Measurements from ENCODE around the gene EFEMP2. TPM values are rescaled to one million over a fixed set of nuclear protein-coding genes. Genes with fewer than 3 reads are reported as not detected.

Gene EFEMP2
- total RNA-seq, 1 experiment from 2014 or later = 4.5 TPM

DNA sequence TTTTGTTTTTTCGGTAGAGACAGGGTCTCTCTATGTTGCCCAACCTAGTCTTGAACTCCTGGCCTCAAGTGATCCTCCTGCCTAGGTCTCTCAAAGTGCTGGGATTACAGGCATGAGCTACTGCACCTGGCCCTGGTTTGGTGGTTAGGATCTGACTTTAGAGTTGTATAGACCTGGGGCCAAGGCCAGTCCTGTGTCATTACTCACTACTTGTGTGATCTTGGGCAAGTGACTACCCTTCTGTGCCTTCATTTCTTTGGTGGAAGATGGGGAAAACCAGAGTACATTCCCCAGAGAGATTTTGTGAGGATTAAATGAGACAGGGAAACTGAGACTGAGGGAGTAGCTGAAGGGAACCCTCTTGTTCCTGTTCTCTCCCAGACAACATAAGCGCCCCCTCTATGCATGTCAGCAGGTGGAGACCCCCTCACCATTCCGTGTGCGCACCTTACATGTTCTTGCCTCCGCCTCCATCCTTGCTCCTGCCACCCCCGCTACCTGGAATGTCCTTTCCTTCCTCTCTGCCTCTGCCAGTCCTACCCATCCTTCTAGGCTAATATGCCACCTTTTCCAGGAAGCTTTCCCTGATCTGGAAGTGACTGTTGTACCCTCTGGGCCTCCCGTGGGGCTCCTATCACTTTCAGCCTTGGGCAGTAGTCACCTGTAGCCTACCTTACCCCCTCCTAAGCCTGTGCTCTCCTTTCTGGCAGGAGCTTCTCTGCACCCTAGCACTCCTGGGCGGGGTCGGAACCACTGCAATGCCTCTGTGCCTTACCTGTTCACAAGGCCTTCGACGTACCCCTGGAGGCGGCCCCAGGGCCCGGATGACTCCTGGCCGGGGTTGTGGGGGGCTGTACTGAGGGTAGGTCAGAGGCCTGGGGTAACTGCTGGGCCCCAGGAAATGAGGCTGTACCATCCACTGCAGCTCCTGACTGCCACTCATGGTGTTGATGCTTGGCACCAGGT is 23.7 kb upstream of the EFEMP2 start:
- DNase-seq (peak; percentile 21), ATAC-seq (no peak)
- H2AFZ ChIP-seq (ENCODE audit: low read length) = no peak overlapping the region
- peak overlapping the region; percentile 96 for H3K27ac ChIP-seq (ENCODE audit: low read length)
- H3K9me3 ChIP-seq (ENCODE audit: low read length) = no peaks in the 10 kb centered on the region
- H3K36me3 ChIP-seq (ENCODE audit: low read depth, low read length) = peaks cover 64% of the 10 kb centered on the region
- peak overlapping the region; percentile 78 for H3K4me3 ChIP-seq (ENCODE audit: low read length)
- ChIA-PET POLR2A (ENCODE audit: unreplicated experiment) (interaction anchor here (0.5 to 0.8 kb wide), 3 partner anchors 15 to 83 kb away, joined by 3 read pairs; no protein-coding TSS in a partner anchor), CTCF (interaction anchor here (0.8 kb wide), 1 partner anchor 16 kb away, joined by 3 read pairs; no protein-coding TSS in a partner anchor)
- peak overlapping the region; percentile 96 for H3K4me2 ChIP-seq (ENCODE audit: low read length)
- peaks cover 64% of the 10 kb centered on the region for H4K20me1 ChIP-seq (ENCODE audit: low read length)
- H3K79me2 ChIP-seq (ENCODE audit: low read length) = peaks cover 77% of the 10 kb centered on the region
- peak overlapping the region; percentile 98 for H3K9ac ChIP-seq (ENCODE audit: low read length)
- TF ChIP-seq, protein P1, sequence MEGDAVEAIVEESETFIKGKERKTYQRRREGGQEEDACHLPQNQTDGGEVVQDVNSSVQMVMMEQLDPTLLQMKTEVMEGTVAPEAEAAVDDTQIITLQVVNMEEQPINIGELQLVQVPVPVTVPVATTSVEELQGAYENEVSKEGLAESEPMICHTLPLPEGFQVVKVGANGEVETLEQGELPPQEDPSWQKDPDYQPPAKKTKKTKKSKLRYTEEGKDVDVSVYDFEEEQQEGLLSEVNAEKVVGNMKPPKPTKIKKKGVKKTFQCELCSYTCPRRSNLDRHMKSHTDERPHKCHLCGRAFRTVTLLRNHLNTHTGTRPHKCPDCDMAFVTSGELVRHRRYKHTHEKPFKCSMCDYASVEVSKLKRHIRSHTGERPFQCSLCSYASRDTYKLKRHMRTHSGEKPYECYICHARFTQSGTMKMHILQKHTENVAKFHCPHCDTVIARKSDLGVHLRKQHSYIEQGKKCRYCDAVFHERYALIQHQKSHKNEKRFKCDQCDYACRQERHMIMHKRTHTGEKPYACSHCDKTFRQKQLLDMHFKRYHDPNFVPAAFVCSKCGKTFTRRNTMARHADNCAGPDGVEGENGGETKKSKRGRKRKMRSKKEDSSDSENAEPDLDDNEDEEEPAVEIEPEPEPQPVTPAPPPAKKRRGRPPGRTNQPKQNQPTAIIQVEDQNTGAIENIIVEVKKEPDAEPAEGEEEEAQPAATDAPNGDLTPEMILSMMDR (conservative IDR thresholded peaks at IDR 0.05; ENCODE audit: low read depth, low read length) = no peak
- TF ChIP-seq EZH2 (IDR thresholded peaks at IDR 0.05; ENCODE audit: low read length, unreplicated experiment) (no peak), EZH2phosphoT487 (IDR thresholded peaks at IDR 0.05; ENCODE audit: borderline replicate concordance, low read length) (no peak)
- H3K4me1 ChIP-seq (ENCODE audit: insufficient read depth, low read length) = peaks cover 38% of the 10 kb centered on the region
- H3K9me2 ChIP-seq (replicated peaks; ENCODE audit: low read length) = no peaks in the 10 kb centered on the region
- intact Hi-C loops (cut with micrococcal nuclease) = loop anchor here (2.0 kb wide), 1 partner anchor 16 kb away; no protein-coding TSS in a partner anchor
- BruUV-seq (replicated peaks) = no TSS peak
- H3K27me3 ChIP-seq (ENCODE audit: low read length) = no peaks in the 10 kb centered on the region
- H3F3A ChIP-seq (ENCODE audit: low read length, unreplicated experiment) = peaks cover 57% of the 10 kb centered on the region

DNA sequence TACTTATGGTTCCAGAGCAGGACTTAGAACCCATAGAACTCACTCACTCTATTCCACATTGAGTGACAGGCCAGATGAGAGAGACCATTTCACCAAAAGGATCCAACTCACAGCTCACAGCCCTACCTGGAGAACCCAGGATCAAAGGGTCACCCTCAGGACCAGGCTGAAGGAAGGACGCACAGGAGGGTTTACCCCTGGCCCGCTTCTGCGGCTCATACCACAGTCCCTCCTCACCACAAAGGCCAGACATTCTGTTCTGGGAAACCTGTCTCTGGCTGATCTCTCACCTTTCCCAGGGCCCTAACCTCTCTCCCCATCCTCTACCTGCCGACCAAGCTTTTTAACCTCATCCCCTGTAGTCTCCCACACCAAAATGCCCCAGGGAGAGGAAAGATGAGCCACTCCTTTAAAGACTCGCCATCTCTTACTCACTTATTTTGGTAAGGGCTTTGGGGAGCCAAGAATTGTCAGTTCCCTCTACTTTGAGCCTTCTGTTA is 22.9 kb upstream of the EFEMP2 start:
- peak; percentile 54 for DNase-seq
- H3K79me2 ChIP-seq (ENCODE audit: low read length) = peaks cover 69% of the 10 kb centered on the region
- no peaks in the 10 kb centered on the region for H3K9me2 ChIP-seq (replicated peaks; ENCODE audit: low read length)
- H3K27ac ChIP-seq (ENCODE audit: low read length) = peak overlapping the region; percentile 96
- CTCF ChIA-PET = no interaction called here
- BruUV-seq (replicated peaks) = no TSS peak
- H3K27me3 ChIP-seq (ENCODE audit: low read length) = no peaks in the 10 kb centered on the region
- POLR2A ChIA-PET (ENCODE audit: unreplicated experiment) = interaction anchor here (0.7 to 0.8 kb wide), 2 partner anchors 23 to 83 kb away, joined by 3 read pairs; no protein-coding TSS in a partner anchor
- intact Hi-C loops (cut with micrococcal nuclease) = no loop called here
- no peak overlapping the region for H2AFZ ChIP-seq (ENCODE audit: low read length)
- peaks cover 64% of the 10 kb centered on the region for H4K20me1 ChIP-seq (ENCODE audit: low read length)
- H3K36me3 ChIP-seq (ENCODE audit: low read depth, low read length) = peaks cover 64% of the 10 kb centered on the region
- H3K4me2 ChIP-seq (ENCODE audit: low read length) = peak overlapping the region; percentile 96
- TF ChIP-seq EZH2phosphoT487 (IDR thresholded peaks at IDR 0.05; ENCODE audit: borderline replicate concordance, low read length) = no peak
- no peak for TF ChIP-seq EZH2 (IDR thresholded peaks at IDR 0.05; ENCODE audit: low read length, unreplicated experiment)
- TF ChIP-seq, protein P1 (conservative IDR thresholded peaks at IDR 0.05; ENCODE audit: low read depth, low read length) = no peak
- ATAC-seq = no peak
- peak overlapping the region; percentile 98 for H3K9ac ChIP-seq (ENCODE audit: low read length)
- H3F3A ChIP-seq (ENCODE audit: low read length, unreplicated experiment) = peaks cover 57% of the 10 kb centered on the region
- H3K4me3 ChIP-seq (ENCODE audit: low read length) = peak overlapping the region; percentile 78
- H3K4me1 ChIP-seq (ENCODE audit: insufficient read depth, low read length) = peaks cover 30% of the 10 kb centered on the region
- no peaks in the 10 kb centered on the region for H3K9me3 ChIP-seq (ENCODE audit: low read length)

All from PC-3 (cell line).